ENCODE results near the gene INAVA.

Gene INAVA

DNA sequence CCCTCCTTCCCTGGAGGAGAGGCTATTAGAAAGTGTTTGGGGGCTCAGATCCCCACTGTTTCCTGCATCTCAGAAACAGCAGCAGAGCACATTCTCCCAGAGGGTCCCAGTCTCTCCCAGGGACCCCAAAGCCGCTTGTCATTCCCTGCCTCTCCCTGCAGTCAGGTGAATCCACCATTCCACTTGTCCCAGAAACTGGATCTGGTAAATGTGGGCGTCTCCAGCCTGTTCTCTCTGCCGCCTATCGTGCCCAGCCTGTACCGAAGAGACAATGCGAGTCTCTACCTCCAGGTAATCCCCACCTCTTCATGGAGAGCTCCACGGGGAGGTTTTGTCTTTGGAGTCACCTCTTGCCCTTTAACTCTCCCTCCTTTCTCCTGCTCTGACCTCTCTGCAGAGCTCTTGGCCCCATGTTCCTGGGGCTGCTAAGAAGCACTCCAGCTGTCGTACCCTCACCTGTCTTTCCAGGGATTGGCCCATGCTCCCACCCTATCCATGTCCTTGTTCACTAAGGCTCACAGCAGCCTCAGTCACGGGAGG is 26.9 kb downstream of the INAVA start:
- H3K27ac ChIP-seq (ENCODE audit: low read length): no peak overlapping the region
- H3K9me3 ChIP-seq (ENCODE audit: insufficient read depth, low read length): no peaks in the 10 kb centered on the region
- H3K36me3 ChIP-seq (replicated peaks; ENCODE audit: low read depth, low read length): no peaks in the 10 kb centered on the region
- 0 out of 2 replicates have a peak, but pooled peaks cover 2% of the 10 kb centered on the region for H3K4me1 ChIP-seq (ENCODE audit: low read length)
- TF ChIP-seq EZH2phosphoT487 (IDR thresholded peaks at IDR 0.05; ENCODE audit: low read depth): no peak
- TF ChIP-seq, protein P1, sequence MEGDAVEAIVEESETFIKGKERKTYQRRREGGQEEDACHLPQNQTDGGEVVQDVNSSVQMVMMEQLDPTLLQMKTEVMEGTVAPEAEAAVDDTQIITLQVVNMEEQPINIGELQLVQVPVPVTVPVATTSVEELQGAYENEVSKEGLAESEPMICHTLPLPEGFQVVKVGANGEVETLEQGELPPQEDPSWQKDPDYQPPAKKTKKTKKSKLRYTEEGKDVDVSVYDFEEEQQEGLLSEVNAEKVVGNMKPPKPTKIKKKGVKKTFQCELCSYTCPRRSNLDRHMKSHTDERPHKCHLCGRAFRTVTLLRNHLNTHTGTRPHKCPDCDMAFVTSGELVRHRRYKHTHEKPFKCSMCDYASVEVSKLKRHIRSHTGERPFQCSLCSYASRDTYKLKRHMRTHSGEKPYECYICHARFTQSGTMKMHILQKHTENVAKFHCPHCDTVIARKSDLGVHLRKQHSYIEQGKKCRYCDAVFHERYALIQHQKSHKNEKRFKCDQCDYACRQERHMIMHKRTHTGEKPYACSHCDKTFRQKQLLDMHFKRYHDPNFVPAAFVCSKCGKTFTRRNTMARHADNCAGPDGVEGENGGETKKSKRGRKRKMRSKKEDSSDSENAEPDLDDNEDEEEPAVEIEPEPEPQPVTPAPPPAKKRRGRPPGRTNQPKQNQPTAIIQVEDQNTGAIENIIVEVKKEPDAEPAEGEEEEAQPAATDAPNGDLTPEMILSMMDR (IDR thresholded peaks at IDR 0.05; ENCODE audit: low read depth, low read length): no peak
- no peak overlapping the region for H3K4me2 ChIP-seq (ENCODE audit: low read length)
- H3K4me3 ChIP-seq (ENCODE audit: low read length): no peak overlapping the region
- 0 out of 2 replicates have a peak, but pooled peaks cover 3% of the 10 kb centered on the region for H4K20me1 ChIP-seq (ENCODE audit: insufficient read depth, low read length)
- H2AFZ ChIP-seq (ENCODE audit: low read depth, low read length): no peak overlapping the region
- no peak overlapping the region for H3K9ac ChIP-seq (ENCODE audit: low read length)
- peaks cover 46% of the 10 kb centered on the region for H3K27me3 ChIP-seq (ENCODE audit: low read depth, low read length)
- no peaks in the 10 kb centered on the region for H3K79me2 ChIP-seq (ENCODE audit: low read length)

DNA sequence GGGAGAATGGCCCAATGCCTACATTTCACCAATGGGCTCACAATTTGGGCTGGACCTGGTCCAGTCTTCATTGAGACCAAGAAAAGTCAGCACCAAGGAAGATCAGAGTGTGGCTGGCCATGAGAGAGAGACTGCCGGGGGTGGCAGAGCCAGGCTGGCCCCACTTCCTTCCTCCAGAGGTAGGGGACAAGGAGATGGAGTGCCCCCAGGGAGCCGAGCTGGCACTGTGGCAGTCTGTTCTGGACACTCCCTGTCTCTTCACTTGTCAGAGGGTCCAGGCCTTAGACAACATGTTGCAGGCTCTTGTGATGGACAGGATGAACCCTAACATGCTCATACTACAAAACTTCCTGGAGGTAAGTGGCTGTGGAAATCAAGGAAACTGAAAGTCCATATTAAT is 27.7 kb downstream of the INAVA start:
- Histone ChIP-seq H3K36me3 (replicated peaks; ENCODE audit: low read depth, low read length) (no peaks in the 10 kb centered on the region), H3K9ac (ENCODE audit: low read length) (no peak overlapping the region), H2AFZ (ENCODE audit: low read depth, low read length) (no peak overlapping the region), H3K27ac (ENCODE audit: low read length) (no peak overlapping the region), H3K27me3 (ENCODE audit: low read depth, low read length) (peaks cover 47% of the 10 kb centered on the region), H4K20me1 (ENCODE audit: insufficient read depth, low read length) (no peaks in the 10 kb centered on the region), H3K4me1 (ENCODE audit: low read length) (0 out of 2 replicates have a peak, but pooled peaks cover 2% of the 10 kb centered on the region), H3K4me2 (ENCODE audit: low read length) (no peak overlapping the region), H3K79me2 (ENCODE audit: low read length) (no peaks in the 10 kb centered on the region), H3K4me3 (ENCODE audit: low read length) (no peak overlapping the region), H3K9me3 (ENCODE audit: insufficient read depth, low read length) (no peaks in the 10 kb centered on the region)
- TF ChIP-seq, protein P1 (IDR thresholded peaks at IDR 0.05; ENCODE audit: low read depth, low read length): no peak
- no peak for TF ChIP-seq EZH2phosphoT487 (IDR thresholded peaks at IDR 0.05; ENCODE audit: low read depth)

DNA sequence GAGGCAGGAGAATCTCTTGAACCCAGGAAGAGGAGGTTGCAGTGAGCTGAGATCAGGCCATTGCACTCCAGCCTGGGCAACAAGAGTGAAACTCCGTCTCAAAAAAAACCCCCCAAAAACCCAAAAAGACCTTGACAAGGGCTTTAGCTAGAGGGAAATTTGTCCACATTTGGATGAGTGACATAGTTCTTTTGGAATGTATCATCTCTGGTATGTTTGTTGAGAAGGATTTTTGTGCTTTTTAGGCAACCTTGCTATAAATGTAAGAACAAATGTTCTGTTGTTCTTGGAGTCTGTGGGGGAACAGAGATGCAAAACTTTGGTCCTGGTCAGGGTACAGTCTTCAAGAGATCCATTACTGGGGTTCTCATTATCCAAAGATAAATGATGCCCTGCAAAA is 28.9 kb downstream of the INAVA start:
- TF ChIP-seq, protein P1 (IDR thresholded peaks at IDR 0.05; ENCODE audit: low read depth, low read length): no peak
- TF ChIP-seq EZH2phosphoT487 (IDR thresholded peaks at IDR 0.05; ENCODE audit: low read depth): no peak
- Histone ChIP-seq H2AFZ (ENCODE audit: low read depth, low read length) (no peak overlapping the region), H3K27me3 (ENCODE audit: low read depth, low read length) (peaks cover 53% of the 10 kb centered on the region), H3K79me2 (ENCODE audit: low read length) (no peaks in the 10 kb centered on the region), H4K20me1 (ENCODE audit: insufficient read depth, low read length) (no peaks in the 10 kb centered on the region), H3K4me1 (ENCODE audit: low read length) (0 out of 2 replicates have a peak, but pooled peaks cover 2% of the 10 kb centered on the region), H3K36me3 (replicated peaks; ENCODE audit: low read depth, low read length) (no peaks in the 10 kb centered on the region), H3K4me2 (ENCODE audit: low read length) (no peak overlapping the region), H3K4me3 (ENCODE audit: low read length) (no peak overlapping the region), H3K9ac (ENCODE audit: low read length) (no peak overlapping the region), H3K9me3 (ENCODE audit: insufficient read depth, low read length) (no peaks in the 10 kb centered on the region), H3K27ac (ENCODE audit: low read length) (no peak overlapping the region)

DNA sequence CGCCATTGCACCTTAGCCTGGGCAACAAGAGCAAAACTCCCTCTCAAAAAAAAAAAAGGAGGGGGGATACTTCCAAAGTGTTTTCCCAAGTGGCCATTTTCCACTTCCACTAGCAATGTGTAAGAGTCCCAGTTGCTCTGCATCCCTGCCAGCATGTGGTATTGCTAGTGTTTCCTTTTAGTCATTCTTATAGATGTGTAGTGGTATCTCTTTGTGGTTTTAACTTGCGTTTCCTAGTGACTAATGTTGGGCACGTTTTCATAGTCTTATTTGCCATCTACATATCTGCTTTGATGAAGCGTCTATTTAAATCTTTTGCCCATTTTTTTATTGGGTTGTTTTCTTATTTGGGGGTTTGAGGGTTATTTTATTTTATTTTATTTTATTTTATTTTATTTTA is 31.1 kb downstream of the INAVA start:
- Histone ChIP-seq H3K4me3 (ENCODE audit: low read length) (no peak overlapping the region), H3K27ac (ENCODE audit: low read length) (no peak overlapping the region), H3K27me3 (ENCODE audit: low read depth, low read length) (peaks cover 54% of the 10 kb centered on the region)

More for the DNA sequence above, 31.1 kb downstream of the INAVA start:
- no peaks in the 10 kb centered on the region for H3K9me3 ChIP-seq (ENCODE audit: insufficient read depth, low read length)
- TF ChIP-seq, protein P1 (IDR thresholded peaks at IDR 0.05; ENCODE audit: low read depth, low read length): no peak
- no peak for TF ChIP-seq EZH2phosphoT487 (IDR thresholded peaks at IDR 0.05; ENCODE audit: low read depth)
- H3K4me1 ChIP-seq (ENCODE audit: low read length): 0 out of 2 replicates have a peak, but pooled peaks cover 2% of the 10 kb centered on the region
- no peaks in the 10 kb centered on the region for H4K20me1 ChIP-seq (ENCODE audit: insufficient read depth, low read length)
- no peak overlapping the region for H2AFZ ChIP-seq (ENCODE audit: low read depth, low read length)
- no peak overlapping the region for H3K4me2 ChIP-seq (ENCODE audit: low read length)
- no peak overlapping the region for H3K9ac ChIP-seq (ENCODE audit: low read length)
- no peaks in the 10 kb centered on the region for H3K36me3 ChIP-seq (replicated peaks; ENCODE audit: low read depth, low read length)
- no peaks in the 10 kb centered on the region for H3K79me2 ChIP-seq (ENCODE audit: low read length)
